ENCODE measurements around the gene KLLN. TPM values are rescaled to one million over a fixed set of nuclear protein-coding genes. Genes with fewer than 3 reads are reported as not detected.
"Not testable (repeated sequence)": the region's sequence is repeated elsewhere in the genome, so short reads cannot be mapped to it uniquely, and the experiment has no call there.

Gene KLLN, protein sequence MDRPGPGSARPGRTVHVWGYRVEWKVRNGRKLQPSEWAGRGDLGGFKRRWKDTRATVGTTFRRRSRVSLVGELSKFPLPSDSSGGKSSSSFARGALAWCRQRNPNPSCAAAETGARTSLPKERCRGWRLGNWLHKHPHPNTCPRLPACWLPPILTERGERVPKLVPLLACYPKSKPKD
- total RNA-seq: 1 to 10 TPM in 2 of 4 donors, under 1 TPM in 2; 0.60 to 1.9 (median 1.0) TPM

DNA sequence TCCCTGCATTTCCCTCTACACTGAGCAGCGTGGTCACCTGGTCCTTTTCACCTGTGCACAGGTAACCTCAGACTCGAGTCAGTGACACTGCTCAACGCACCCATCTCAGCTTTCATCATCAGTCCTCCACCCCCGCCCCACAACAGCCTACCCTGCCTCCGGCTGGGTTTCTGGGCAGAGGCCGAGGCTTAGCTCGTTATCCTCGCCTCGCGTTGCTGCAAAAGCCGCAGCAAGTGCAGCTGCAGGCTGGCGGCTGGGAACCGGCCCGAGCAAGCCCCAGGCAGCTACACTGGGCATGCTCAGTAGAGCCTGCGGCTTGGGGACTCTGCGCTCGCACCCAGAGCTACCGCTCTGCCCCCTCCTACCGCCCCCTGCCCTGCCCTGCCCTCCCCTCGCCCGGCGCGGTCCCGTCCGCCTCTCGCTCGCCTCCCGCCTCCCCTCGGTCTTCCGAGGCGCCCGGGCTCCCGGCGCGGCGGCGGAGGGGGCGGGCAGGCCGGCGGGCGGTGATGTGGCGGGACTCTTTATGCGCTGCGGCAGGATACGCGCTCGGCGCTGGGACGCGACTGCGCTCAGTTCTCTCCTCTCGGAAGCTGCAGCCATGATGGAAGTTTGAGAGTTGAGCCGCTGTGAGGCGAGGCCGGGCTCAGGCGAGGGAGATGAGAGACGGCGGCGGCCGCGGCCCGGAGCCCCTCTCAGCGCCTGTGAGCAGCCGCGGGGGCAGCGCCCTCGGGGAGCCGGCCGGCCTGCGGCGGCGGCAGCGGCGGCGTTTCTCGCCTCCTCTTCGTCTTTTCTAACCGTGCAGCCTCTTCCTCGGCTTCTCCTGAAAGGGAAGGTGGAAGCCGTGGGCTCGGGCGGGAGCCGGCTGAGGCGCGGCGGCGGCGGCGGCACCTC lies at the start of gene KLLN, which contains the start of gene PTEN:
TSS of gene KLLN (minus strand) at position 481 of the 891 bp plus-strand sequence. CDS start 1,046 bp downstream, outside the sequence.
TSS of gene PTEN (plus strand) at position 573 of the 891 bp plus-strand sequence. CDS start 845 bp downstream, outside the sequence.
- TF ChIP-seq, protein P1, sequence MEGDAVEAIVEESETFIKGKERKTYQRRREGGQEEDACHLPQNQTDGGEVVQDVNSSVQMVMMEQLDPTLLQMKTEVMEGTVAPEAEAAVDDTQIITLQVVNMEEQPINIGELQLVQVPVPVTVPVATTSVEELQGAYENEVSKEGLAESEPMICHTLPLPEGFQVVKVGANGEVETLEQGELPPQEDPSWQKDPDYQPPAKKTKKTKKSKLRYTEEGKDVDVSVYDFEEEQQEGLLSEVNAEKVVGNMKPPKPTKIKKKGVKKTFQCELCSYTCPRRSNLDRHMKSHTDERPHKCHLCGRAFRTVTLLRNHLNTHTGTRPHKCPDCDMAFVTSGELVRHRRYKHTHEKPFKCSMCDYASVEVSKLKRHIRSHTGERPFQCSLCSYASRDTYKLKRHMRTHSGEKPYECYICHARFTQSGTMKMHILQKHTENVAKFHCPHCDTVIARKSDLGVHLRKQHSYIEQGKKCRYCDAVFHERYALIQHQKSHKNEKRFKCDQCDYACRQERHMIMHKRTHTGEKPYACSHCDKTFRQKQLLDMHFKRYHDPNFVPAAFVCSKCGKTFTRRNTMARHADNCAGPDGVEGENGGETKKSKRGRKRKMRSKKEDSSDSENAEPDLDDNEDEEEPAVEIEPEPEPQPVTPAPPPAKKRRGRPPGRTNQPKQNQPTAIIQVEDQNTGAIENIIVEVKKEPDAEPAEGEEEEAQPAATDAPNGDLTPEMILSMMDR (IDR thresholded peaks at IDR 0.05): no peak
- DNase-seq (ENCODE audit: low spot score) (peak; percentile 48), ATAC-seq (ENCODE audit: low FRiP score) (peak; percentile 77)

DNA sequence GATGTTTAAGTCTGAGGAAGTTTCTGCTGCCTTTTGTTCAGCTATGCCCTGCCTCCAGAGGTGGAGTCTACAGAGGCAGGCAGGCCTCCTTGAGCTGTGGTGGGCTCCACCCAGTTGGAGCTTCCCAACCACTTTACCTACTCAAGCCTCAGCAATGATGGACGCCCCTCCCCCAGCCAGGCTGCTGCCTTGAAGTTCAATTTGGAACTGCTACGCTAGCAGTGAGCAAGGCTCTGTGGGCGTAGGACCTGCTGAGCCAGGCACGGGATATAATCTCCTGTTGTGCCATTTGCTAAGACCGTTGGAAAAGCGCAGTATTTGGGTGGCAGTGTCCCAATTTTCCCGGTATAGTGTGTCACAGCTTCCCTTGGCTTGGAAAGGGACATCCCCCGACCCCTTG lies 40.1 kb upstream of the KLLN start:
- not testable (repeated sequence) for DNase-seq (ENCODE audit: low spot score); ATAC-seq (ENCODE audit: low FRiP score)

DNA sequence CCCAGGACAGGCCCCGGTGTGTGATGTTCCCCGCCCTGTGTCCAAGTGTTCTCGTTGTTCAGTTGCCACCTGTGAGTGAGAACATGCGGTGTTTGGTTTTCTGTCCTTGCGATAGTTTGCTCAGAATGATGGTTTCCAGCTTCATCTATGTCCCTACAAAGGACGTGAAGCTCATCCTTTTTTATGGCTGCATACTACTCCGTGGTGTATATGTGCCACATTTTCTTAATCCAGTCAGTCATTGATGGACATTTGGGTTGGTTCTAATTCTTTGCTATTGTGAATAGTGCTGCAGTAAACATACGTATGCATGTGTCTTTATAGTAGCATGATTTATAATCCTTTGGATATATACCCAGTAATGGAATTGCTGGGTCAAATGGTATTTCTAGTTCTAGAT lies 34.6 kb upstream of the KLLN start:
- ATAC-seq (ENCODE audit: low FRiP score); DNase-seq (ENCODE audit: low spot score): not testable (repeated sequence)

DNA sequence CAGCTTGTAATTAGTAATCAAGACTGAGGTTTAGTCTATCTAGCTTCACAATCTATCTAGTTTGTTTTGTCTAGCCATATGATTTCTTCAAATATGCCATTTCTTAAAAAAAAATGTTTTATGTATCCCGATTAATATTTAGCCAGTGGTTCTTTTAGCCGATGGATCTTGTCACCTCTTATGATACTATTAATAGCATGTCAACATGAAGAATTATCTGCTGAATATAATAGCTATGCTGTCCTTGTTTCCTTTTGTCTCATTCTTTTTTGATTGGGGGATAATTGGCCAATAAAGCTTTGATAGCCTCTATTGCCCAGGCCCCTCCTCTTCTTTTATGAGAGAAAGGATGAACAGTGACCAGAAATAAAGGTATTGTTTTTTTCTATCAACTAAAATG lies 32.9 kb upstream of the KLLN start:
- no peak for DNase-seq (ENCODE audit: low spot score)
- no peak for ATAC-seq (ENCODE audit: low FRiP score)
- TF ChIP-seq, protein P1 (IDR thresholded peaks at IDR 0.05): no peak

DNA sequence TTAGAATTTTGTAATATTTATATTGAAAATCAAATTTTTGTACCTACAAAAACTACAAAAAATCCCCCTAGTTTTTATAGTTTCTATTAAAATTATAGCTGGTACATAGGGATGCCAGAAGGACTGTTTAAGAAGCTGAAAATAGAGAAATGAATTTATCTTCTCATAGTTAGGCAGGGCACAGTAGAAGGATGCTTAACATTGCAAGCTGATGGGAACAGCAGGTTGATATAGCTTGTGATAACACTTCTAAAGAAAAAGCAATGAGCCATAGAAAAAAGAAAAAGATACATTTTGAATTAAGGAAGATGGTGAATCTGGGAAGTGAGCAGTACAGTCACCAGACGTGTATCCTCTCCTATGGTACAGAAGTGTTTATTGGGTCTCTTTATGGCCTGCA lies 32.1 kb upstream of the KLLN start:
- ATAC-seq (ENCODE audit: low FRiP score) (no peak), DNase-seq (ENCODE audit: low spot score) (no peak)
- TF ChIP-seq, protein P1 (IDR thresholded peaks at IDR 0.05): no peak

DNA sequence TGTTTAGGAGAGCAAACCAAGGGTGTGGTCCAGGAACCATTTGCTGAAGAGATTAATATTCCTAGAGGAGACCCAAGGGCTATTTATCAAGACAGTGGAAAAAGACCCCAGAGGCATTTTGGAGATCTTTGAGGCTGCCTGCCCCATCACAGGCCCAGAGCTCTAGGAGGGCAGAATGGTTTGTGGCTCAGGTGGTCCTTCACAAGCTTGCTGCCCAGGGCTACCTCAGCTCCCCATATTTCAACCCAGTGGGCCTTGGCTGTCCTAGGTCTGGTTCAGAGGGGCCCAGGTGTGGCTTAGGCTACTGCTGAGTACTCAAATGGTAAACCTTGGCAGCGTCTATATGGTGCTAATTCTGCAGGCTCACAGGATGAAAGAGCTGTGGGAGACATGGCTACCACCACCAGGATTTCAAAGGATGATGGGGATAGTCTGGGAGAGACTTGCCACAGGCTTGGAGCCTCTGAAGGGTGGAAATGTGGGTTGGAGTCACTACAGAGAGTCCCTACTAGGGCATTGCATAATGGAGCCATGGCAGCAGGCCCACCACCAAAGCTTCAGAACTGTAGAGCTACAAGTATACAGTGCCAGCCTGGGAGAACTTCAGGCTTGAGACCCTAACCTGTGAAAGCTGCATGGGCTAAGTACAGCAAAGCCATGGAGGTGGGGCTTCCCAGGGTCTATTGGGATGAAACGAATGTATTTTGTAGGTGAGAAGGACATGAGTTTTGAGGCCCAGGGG lies 24.4 kb upstream of the KLLN start:
- ATAC-seq (ENCODE audit: low FRiP score): no peak

DNA sequence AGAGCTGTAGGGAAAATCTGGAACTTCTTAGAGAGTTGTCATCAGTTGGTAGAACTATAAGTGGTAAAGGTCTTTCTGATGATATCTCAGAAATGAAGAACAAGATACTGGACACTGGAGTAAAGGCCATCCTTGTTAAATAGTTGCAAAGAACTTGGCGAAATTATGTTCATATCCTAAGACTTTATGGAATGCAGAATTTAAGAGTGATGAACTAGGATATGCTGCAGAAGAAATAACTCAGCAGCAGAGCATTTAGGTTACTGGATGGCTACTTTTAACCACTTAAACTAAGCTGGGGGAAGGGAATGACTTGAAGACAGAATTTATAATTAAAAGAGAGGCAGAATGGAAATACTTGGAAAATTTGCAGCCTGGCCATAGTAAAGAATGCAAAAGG lies 23.8 kb upstream of the KLLN start:
- DNase-seq (ENCODE audit: low spot score): no peak
- TF ChIP-seq, protein P1 (IDR thresholded peaks at IDR 0.05): no peak
- ATAC-seq (ENCODE audit: low FRiP score): no peak

More for the DNA sequence above, 24.4 kb upstream of the KLLN start:
- TF ChIP-seq, protein P1 (IDR thresholded peaks at IDR 0.05): no peak
- no peak for DNase-seq (ENCODE audit: low spot score)

All from omental fat pad (tissue), 4 donors.